Measurements from ENCODE around the gene DRAP1.
"Not testable (repeated sequence)": the region's sequence is repeated elsewhere in the genome, so short reads cannot be mapped to it uniquely, and the experiment has no call there.

DRAP1 gene

DNA sequence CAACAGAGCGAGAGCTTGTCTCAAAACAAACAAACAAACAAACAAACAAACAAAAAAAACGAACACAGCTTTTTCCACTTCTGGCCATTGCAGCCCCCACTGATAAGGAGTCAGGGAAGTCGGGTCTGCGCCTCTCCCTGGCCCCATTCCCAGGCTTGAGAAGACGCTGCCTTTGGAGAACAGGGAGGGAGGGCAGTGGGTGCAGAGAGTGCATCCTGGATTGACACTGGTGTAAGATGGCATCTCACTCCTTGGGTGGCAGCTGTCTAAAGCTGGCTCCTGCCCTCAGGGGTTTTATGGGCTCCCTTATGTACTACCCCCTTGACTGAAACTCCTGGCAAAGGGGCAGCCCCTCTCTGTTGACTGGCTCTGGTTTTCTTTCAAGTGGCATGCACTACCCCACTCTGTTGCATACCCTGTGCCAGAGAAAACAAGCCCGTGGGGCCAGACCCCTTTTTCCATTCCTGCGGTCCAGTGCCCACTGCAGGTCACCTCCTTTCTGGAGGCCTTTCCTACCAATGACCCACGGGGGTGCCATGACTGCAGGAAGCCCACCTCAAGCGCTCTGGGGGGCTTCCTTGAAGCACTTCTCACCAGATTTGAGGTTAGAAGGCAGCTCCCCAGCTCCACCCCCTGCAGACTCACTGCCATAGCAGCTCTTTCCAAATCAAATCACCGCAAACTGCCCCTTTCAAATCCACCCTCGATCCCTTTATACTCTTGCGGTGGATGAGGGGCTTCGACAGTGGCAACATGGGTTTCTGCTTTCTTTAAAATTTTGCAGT is 12.7 kb downstream of the DRAP1 start:
- DNase-seq (ENCODE audit: low read depth in 2 of 2): no peak

DNA sequence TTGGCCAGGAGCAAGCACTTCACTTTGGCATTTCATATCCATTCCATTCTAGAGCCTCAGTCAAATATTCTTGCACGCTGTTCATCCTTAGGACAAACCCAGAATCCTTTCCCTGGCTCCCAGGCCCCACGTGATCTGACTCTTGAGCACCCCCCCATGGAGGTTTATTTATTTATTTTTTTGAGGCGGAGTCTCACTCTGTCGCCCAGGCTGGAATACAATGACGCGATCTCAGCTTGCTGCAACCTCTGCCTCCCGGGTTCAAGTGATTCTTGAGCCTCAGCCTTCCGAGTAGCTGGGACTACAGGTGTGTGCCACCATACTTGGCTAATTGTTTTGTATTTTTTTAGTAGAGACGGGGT is 13.3 kb downstream of the DRAP1 start:
- DNase-seq (ENCODE audit: low read depth in 2 of 2): no peak

DNA sequence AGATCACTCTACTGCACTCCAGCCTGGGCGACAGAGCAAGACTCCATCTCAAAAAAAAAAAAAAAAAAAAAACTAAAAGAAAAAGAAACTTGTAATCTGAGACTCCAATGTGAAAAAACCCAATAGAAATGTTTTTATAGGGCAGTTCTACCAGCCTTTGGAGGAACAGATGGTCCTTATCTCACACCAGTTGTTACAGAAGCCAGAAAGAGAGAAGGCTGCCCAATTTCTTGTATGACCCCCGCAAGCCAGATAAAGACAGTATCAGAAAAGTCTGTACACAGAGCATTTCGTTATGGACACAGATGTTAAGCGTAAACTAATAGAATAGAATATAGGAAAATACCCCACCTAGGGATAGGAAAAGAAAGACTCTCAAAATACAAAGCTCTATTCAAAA is 14.8 kb downstream of the DRAP1 start:
- DNase-seq (ENCODE audit: low read depth in 2 of 2): no peak

DNA sequence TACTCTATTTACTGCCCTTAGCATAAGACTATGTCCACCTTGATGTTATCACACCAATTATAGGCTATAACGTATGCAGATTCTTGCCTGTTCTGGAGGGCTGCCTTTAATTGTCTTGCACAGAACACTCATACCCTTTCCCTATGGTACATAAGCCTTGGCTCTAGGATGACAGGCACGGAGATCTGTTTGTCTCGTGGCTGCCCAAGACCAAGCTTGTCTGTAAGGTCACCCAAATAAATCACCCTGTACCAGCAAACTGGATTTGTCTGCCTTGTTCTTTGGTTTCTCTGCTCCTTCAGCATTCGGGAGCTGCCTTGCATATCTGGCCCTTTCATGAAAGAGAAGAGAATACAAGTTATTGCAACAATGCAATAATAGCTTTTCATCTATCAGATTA is 18.5 kb downstream of the DRAP1 start:
- DNase-seq (ENCODE audit: low read depth in 2 of 2): no peak

DNA sequence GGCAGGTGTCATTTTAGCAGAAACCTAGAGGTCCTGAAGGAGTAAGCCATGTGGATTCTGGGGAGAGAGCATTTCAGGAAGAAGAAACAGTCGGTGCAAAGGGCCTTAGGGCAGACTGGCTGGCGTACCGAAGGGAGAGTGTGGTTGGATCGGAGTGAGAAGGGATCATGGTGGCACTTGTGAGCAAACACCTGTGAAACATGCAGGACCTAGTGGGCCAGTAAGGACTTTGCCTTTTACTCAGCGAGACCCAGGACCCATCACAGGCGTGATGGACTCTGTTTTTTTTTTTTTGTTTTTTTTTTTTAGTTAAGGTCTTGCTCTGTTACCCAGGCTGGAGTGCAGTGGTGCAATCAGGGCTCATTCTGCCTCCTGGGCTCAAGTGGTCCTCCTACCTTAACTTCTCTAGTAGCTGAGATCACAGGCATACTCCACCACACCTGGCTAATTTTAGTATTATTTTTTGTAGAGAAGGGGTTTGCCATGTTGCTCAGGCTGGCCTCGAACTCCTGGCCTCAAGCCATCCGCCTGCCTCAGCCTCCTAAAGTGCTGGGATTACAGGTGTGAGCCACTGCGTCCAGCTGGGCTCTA is 22.6 kb downstream of the DRAP1 start:
- DNase-seq (ENCODE audit: low read depth in 2 of 2): no peak

DNA sequence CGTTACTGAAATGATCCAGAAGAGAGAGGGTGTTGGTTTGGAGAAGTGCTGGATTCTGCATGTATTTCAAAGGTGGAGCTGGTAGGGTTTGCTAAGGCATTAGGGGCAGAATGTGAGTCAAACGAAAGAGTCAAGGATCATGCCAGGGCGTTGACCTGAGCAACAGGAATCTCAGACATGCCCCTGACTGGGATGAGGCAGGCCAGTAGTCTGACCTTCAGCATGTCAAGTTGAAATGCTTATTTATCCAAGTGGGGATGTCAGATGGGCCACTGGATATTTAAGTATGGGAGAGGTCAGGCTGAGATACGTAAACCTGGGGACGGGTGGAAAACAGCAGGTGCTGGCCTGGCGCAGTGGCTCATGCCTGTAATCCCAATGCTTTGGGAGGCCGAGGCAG is 23.3 kb downstream of the DRAP1 start:
- no peak for DNase-seq (ENCODE audit: low read depth in 2 of 2)

DNA sequence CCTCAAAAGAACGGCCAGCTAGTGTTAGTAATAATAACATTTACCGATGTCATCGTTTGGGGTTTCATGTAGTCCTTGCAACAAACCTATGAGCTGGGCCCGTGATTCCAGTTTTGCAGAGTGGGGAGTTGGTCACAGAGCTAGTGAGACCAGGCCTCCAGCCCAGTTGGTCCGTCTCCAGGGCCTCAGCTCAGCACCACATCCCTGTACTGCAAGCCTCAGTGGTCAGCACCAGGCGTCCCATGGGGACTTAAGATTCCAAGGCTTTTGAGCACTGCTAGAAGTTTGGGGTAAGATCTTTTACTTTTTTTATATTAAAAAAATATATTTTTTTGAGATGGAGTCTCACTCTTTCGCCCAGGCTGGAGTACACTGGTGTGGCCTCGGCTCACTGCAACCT is 25.0 kb downstream of the DRAP1 start:
- DNase-seq (ENCODE audit: low read depth in 2 of 2): no peak

DNA sequence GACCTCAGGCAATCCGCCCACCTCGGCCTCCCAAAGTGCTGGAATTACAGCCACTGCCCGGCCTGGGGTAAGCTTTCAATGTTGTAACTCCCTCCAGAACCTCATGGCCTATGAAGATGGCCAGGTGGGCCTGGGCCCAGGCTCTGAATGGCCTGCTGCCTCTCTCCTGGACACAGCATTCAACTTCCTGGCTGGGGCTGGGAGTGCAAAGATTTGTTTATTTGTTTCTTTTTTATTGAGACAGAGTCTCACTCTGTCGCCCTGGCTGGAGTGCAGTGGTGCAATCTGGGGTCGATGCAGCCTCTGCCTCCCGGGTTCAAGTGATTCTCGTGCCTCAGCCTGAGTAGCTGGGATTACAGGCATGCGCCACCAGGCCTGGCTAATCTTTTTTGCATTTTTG is 25.5 kb downstream of the DRAP1 start:
- DNase-seq (ENCODE audit: low read depth in 2 of 2): no peak

DNA sequence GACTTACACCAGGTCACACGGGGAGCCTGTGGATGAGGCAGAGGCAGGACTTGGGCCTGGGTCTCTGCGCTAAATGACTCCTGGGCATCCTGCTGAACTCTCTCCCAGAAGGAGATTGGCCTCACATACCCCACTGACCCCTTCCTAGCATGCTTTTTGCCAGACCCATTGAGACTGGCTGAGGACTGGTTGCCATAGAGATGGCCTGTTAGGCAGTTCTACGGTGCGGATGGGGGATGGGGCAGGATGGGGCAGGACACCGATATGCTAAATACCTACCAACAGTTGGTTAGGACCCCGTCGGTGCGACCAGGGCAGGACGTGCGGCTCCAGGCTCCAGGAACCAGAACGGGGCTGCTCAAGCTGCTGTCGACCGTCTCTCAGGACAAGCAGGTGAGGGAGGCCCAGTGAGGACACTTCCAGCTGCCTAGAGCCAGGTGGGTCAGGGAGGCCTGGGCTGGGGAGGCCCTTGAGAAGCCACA is 26.2 kb downstream of the DRAP1 start, which contains the start of gene TSGA10IP:
Gene TSGA10IP (plus strand): TSS at position 51 of the 482 bp plus-strand sequence. CDS start 196 bp downstream, at position 247.
- DNase-seq (ENCODE audit: low read depth in 2 of 2): no peak

DNA sequence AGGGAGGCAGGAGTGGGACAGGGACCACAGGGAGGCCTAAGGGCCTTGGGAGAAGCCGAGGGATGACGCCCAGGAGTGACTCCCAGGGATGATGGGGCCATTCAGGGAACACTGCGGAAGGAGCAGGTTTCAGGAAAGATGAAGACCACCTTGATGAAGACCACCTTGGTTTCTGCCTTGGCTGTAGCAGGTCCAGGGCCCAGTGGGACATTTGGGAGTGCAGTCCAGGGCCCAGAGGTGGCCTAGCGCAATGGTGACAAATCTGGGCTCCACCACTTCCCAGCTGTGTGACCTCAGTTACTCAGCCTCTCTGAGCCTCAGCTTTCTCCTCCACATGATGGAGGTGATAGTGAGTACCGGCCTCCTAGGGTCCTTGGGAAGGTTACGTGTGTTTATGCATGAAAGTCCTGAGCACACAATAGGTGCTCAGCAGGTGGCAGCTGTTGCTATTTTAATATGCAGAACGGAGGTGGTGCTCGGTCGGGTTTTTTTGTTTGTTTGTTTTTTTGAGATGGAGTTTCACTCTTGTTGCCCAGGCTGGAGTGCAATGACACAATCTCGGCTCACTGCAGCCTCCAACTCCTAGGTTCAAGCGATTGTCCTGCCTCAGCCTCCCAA is 26.8 kb downstream of the DRAP1 start:
- no peak for DNase-seq (ENCODE audit: low read depth in 2 of 2)

DNA sequence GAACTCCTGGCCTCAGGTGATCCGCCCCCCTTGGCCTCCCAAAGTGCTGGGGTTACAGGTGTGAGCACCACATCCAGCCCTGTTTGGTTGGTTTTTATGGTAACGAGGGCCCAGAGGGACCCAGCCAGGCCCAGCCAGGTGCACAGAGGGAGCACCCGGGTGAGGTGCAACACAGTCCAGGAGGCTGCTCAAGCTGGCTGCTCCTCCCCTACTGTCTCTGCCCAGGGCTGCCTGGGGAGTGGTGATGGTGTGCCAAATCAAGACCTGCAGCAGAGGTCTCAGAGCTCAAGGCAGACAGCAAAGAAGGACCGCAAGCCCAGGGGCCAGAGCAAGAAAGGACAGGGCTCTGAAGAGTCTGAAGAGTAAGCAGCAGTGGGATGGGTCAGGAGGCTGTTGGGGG is 27.4 kb downstream of the DRAP1 start:
- DNase-seq (ENCODE audit: low read depth in 2 of 2): no peak

DNA sequence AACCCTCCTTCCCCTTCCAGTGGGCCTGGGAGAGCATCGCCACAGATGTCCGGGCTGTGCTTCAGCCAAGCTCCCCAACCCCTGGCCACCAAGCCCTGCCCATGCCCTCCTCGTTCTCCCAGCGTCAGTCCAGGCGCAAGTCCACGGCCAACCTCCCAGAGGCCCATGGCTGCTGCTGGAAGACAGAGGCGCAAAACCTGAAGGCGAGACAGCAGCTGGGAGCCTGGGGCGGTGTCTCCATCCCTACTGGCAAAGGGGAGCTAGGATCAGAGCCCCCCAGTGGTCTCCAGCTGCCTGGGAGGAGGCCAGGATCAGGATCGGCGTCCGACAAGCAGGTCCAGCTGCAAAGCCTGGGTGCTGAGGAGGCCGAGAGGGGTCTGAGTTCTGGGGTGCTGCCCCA is 27.9 kb downstream of the DRAP1 start:
- DNase-seq (ENCODE audit: low read depth in 2 of 2): no peak

DNA sequence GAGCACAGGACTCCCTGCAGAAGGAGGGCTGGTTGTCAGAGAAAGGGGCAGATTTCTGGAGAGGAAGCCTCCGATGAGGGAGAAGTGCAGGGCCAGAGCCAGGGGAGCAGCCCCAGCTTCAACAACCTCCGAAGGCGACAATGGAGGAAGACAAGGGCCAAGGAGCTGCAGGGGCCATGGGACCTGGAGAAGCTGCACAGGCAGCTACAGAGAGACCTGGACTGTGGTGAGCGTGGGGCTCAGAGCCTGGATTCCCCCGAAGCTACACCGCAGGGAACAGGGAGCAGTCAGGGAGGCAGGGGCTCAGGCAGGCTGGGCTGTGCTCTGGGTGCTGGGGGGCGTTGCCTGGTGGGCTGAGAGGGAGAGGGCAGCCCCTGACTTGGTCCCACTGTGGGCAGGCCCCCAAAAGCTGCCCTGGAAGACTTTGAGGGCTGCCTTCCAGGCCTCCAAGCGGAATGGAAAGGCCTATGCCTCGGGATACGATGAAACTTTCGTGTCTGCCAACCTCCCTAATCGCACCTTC is 28.4 kb downstream of the DRAP1 start:
- DNase-seq (ENCODE audit: low read depth in 2 of 2): no peak

DNA sequence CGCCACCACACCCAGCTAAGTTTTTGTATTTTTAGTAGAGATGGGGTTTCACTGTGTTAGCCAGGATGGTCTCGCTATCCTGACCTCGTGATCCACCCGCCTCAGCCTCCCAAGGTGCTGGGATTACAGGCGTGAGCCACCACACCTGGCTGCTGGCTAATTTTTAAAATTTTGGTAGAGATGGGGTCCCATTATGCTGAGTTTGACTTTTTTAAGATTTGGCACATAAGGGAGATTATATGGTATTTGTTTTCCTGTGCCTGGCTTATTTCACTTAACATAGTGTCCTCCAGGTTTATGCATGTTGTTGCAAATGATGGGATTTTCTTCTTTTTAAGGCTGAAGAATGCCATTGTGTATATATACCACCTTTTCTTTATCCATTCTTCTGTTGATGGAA is 31.5 kb downstream of the DRAP1 start:
- DNase-seq (ENCODE audit: low read depth in 2 of 2): not testable (repeated sequence)

DNA sequence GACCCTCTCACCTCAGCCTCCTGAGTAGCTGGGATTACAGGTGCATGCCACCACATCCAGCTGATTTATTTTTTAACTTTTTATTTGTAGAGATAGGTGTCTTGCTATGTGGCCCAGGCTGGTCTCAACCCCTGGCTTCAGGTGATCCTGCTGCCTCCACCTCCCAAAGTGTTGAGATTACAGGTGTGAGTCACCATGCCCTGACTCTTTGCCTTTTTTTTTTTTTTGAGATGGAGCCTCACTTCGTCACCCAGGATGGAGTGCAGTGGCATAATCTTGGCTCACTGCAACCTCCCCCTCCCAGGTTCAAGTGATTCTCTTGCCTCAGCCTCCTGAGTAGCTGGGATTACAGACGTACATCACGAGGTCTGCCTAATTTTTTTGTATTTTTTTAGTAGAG is 32.4 kb downstream of the DRAP1 start:
- not testable (repeated sequence) for DNase-seq (ENCODE audit: low read depth in 2 of 2)

DNA sequence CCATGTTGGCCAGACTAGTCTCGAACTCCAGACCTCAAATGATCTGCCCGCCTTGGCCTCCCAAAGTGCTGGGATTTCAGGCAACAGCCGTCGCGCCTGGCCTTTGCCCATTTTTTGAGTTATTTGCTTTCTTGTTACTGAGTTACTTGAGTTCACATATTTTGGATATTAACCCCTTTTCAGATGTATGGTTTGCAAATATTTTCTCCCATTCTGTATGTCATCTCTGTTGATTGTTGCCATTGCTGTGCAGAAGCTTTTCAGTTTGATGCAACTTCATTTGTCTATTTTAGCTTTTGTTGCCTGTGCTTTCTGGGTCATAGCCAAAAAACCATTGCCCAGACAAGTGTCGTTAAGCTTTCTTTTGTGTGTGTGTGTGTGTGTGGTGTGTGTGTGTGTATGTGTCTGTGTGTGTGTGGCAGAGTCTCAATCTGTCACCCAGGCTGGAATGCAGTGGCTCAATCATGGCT is 32.9 kb downstream of the DRAP1 start:
- DNase-seq (ENCODE audit: low read depth in 2 of 2): no peak

DNA sequence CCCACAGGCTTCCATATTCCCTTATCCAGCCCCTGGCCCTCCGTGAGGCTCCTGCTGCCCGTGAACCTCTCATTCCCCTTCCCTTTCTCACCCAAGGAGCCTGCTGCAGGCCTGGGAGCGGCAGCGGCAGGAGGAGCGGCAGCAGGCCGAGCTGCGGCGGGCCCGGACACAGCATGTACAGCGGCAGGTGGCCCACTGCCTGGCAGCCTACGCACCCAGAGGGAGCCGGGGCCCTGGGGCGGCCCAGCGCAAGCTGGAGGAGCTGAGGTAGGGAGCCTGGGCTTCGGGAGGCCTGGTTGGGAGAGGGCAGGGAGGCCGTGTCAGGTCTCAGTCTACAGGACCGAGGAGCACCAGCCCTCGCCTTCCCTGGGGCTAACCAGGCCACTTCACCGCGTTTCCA is 34.2 kb downstream of the DRAP1 start:
- DNase-seq (ENCODE audit: low read depth in 2 of 2): no peak

DNA sequence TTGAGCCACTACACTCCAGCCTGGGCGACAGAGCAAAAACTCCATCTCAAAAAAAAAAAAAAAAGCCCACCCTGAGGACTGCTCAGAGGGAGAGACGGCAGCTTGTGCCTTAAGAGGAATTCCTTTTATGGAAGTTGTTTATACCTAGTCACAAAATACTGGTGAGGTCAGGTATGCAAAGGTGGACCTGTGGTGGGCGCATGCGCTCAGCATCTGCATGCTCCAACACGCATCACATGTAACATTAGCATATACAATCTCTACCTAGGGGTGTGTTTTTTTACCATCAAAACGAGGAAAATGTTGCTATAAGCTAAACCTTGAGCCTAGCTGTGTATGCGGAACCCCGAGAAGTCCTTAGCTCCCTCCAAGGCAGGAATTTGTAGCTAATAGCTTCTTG is 35.5 kb downstream of the DRAP1 start:
- no peak for DNase-seq (ENCODE audit: low read depth in 2 of 2)

DNA sequence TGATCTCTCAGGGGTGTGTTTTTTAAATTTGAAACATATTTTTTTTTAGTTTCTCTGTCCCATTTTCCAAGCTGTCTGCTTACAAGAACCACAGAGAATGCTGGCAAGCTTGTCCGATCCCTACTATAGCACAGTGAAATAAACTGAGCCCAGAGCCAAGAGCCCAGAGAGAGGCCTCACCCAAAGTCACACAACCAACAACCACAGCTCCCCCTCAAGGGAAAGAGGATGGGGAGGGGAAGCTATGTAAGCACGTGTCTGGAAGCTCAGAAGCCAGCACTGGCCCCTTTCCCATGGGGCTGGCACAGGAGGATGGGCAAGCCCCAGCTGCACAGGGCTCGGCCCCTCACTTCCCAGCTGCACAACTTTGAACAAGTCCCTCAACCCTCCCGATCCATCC is 39.1 kb downstream of the DRAP1 start:
- DNase-seq (ENCODE audit: low read depth in 2 of 2): no peak

DNA sequence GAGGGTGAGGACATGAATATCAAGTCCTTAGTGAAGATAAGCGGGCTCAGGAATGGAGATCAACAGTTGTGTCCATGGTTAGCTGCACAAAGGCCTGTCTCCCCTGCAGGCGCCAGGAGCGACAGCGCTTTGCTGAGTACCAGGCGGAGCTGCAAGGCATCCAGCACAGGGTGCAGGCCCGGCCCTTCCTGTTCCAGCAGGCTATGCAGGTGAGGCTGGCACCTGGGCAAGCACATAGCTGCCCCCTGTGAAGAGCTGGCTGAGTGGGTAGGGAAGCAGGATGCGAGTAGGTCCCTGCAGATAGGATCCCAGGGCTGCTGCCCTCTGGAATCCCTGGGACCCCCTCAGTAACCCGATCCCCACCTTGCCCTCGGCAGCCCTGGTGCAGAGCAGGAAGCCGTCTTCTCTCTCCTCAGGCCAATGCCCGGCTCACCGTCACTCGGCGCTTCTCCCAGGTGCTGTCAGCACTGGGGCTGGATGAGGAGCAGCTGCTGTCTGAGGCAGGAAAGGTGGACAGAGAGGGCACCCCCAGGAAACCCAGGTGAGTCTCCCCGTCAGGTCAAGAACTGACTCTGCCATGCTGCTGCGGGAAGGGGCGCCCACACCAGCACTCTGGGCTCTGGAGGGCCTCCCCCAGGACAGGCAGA is 39.7 kb downstream of the DRAP1 start:
- no peak for DNase-seq (ENCODE audit: low read depth in 2 of 2)

DNA sequence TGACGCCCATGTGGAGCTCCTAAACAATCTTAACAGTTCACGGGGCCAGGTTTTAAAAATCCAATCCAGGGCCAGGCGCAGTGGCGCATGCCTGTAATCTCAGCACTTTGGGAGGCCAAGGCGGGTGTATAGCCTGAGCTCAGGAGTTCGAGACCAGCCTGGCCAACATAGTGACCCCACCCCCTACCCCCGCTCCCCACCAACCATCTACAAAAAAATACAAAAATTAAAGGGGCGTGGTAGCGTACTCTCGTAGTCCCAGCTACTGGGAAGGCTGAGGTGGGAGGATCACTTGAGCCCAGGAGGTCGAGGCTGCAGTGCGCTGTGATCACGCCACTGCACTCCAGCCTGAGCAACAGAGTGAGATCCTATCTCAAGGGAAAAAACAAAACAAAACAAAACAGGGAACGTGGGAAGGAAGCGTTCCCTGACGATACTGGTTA is 41.6 kb downstream of the DRAP1 start:
- DNase-seq (ENCODE audit: low read depth in 2 of 2): no peak

All from stimulated activated CD8-positive, alpha-beta memory T cell treated with anti-CD3 and anti-CD28 coated beads, Interleukin-15, amount 100 ng/mL, for 48 hours (primary cell).